ENCODE measurements around the gene ZNF57.
A peak's percentile ranks its signal among the peaks of the same experiment; 100 is the strongest.
"Not testable (repeated sequence)": the region's sequence is repeated elsewhere in the genome, so short reads cannot be mapped to it uniquely, and the experiment has no call there.

ZNF57 gene

DNA sequence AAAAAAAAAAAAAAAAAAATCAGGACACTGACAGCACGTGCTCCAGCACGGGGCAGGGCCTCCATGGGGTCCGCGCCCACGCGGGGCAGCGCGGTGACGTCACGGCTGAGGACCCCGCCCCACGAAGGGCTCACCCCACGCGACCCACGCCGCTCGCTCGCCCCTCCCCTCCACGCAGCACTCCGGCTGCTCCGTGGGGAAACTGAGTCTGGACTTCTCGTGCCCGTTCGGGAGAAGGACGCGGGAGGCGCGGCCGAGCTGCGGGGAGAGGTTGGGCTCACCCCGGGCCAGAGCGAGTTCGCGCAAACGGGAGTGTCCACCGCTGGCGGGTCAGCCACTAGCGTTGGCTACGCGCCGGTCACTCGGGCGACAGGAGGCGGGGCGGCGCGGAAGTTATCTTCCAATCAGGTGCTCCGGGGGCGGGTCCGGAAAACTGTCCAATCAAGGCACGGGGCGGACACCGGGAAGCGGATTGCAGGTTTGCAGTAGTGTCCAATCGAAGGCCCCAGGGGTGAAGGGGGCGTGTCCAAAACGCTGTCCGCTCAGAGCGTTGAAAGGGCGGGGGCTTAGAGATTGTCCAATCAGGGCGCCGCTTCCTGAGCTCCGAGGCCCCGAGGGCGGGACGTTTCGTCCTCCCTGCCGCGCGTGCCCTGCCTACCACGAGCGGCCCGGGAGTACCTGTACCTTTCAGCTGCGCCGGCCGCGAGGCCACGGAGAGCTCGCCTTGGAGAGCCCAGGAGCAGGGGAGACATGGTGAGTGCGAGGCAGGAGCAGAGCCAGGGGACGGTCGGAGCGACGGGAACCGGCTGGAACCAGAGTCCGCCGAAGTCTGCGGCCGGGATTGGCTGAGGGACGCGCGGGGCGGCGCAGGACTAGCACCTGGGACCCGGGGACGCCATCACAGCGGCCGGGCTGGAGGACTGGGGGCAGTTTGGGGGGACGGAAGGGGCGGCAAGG lies at the start of gene ZNF57:
Gene ZNF57 (plus strand): TSS at position 633 of the 957 bp plus-strand sequence. CDS start 118 bp downstream, at position 751.
- Mint-ChIP-seq H3K4me3 (peak within 1 kb of the TSS; percentile 94), H3K27me3 (ENCODE audit: low read depth) (no peaks in the 10 kb centered on the region), H3K36me3 (ENCODE audit: low read depth) (peaks cover 5% of the 10 kb centered on the region), H3K27ac (peak within 1 kb of the TSS; percentile 84), H3K9me3 (peaks cover 21% of the 10 kb centered on the region), H3K4me1 (ENCODE audit: low read depth) (peaks cover 8% of the 10 kb centered on the region)

DNA sequence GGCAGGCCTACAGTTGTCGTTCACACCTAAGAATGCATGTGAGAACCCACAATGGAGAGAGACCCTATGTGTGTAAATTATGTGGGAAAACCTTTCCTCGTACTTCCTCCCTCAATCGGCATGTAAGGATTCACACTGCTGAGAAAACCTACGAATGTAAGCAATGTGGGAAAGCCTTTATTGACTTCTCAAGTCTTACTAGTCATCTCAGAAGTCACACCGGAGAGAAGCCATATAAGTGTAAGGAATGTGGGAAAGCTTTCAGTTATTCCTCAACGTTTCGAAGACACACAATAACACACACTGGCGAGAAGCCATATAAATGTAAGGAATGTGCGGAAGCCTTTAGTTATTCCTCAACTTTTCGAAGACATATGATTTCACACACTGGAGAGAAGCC lies 48.1 kb upstream of the ZNF57 start:
- H3K27ac Mint-ChIP-seq: no peak overlapping the region
- H3K4me3 Mint-ChIP-seq: no peak overlapping the region
- peaks cover 33% of the 10 kb centered on the region for H3K36me3 Mint-ChIP-seq (ENCODE audit: low read depth)
- peaks cover 63% of the 10 kb centered on the region for H3K9me3 Mint-ChIP-seq
- H3K4me1 Mint-ChIP-seq (ENCODE audit: low read depth): peaks cover 2% of the 10 kb centered on the region
- no peaks in the 10 kb centered on the region for H3K27me3 Mint-ChIP-seq (ENCODE audit: low read depth)

DNA sequence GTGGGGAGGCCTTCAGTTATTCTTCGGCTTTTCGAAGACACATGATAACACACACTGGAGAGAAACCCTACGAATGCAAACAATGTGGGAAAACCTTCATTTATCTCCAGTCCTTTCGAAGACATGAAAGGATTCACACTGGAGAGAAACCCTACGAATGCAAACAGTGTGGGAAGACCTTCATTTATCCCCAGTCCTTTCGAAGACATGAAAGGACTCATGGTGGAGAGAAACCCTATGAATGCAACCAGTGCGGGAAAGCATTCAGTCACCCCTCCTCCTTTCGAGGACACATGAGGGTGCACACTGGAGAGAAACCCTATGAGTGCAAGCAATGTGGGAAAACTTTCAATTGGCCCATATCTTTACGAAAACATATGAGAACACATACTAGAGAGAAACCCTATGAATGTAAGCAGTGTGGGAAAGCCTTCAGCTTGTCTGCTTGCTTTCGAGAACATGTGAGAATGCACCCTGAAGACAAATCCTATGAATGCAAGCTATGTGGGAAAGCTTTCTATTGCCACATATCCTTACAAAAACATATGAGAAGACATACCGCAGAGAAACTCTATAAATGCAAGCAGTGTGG lies 47.6 kb upstream of the ZNF57 start:
- no peak overlapping the region for H3K4me3 Mint-ChIP-seq
- H3K27ac Mint-ChIP-seq: no peak overlapping the region
- H3K27me3 Mint-ChIP-seq (ENCODE audit: low read depth): no peaks in the 10 kb centered on the region
- peaks cover 2% of the 10 kb centered on the region for H3K4me1 Mint-ChIP-seq (ENCODE audit: low read depth)
- peaks cover 60% of the 10 kb centered on the region for H3K9me3 Mint-ChIP-seq
- H3K36me3 Mint-ChIP-seq (ENCODE audit: low read depth): peaks cover 33% of the 10 kb centered on the region

DNA sequence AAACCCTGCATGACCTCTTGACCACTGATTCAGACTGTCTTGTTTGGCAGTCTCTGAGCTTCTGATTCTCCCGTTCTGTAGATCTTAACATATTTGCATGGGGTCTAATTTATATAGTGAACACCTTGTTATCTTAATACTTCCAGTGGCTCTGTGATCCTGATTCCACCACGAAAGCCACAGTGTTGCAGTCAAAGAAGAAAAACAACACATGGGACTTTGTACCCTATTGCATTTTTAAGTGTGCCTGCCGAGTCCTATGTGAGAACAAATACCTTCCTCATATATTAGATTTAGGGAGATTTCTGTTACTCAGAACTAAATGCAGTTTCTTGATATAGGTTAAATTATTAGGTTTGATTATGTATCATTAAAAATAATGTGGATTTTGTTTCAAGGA lies 45.9 kb upstream of the ZNF57 start:
- Mint-ChIP-seq H3K27ac (no peak overlapping the region), H3K4me1 (ENCODE audit: low read depth) (peaks cover 2% of the 10 kb centered on the region), H3K27me3 (ENCODE audit: low read depth) (no peaks in the 10 kb centered on the region), H3K36me3 (ENCODE audit: low read depth) (peaks cover 32% of the 10 kb centered on the region), H3K9me3 (peaks cover 71% of the 10 kb centered on the region), H3K4me3 (no peak overlapping the region)

DNA sequence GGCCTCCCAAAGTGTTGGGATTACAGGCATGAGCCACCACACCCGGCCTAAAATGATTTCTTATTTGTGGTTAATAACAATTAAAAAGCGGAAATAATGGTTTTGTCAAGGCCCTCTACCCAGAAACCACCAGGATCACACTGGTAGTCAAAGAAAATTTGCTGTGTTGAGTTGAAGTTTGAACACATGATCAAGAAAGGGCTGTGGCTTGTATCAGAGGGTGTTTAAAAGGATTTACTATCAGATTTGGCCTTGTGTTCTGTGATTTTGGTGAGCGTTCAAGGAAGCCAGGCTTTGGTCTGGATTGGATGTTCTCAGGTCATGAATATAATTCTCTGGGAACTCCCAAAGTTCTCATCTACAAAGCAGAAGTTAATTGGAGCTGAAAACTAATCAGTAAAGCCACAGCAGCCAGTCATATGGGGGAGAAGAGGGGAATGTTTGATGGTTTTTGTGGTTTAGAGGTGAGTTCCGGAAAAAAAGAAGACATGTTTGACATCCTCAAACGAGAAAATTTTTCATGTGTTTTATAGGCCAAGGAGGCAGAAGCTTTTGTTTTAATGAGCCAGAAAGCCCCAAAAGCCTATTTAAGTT lies 44.2 kb upstream of the ZNF57 start:
- no peak overlapping the region for H3K27ac Mint-ChIP-seq
- H3K36me3 Mint-ChIP-seq (ENCODE audit: low read depth): peaks cover 19% of the 10 kb centered on the region
- no peak overlapping the region for H3K4me3 Mint-ChIP-seq
- H3K9me3 Mint-ChIP-seq: peaks cover 63% of the 10 kb centered on the region
- peaks cover 2% of the 10 kb centered on the region for H3K4me1 Mint-ChIP-seq (ENCODE audit: low read depth)
- no peaks in the 10 kb centered on the region for H3K27me3 Mint-ChIP-seq (ENCODE audit: low read depth)

DNA sequence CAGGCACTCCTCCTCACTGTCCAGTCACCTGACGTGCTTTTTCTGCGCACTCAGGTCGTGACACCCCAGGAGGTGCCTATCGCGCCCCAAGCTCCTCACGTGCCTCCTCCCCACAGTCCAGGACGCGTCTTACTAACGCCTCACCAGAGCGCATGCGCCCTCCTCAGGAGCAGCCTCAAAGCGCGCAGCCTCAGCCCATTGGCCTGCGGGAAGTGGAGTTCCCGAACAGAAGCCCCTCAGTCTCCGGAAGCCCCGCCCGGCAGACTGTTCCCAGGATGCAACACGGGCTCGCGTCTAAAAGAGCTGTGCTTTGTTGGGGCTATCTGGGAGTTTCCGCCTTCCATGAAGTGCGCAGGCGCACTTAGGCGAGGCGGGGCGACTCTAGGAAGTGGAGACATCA lies 41.9 kb upstream of the ZNF57 start:
- H3K27me3 Mint-ChIP-seq (ENCODE audit: low read depth): no peaks in the 10 kb centered on the region
- no peak overlapping the region for H3K4me3 Mint-ChIP-seq
- H3K9me3 Mint-ChIP-seq: peaks cover 58% of the 10 kb centered on the region
- no peak overlapping the region for H3K27ac Mint-ChIP-seq
- peaks cover 2% of the 10 kb centered on the region for H3K4me1 Mint-ChIP-seq (ENCODE audit: low read depth)
- H3K36me3 Mint-ChIP-seq (ENCODE audit: low read depth): peaks cover 6% of the 10 kb centered on the region

DNA sequence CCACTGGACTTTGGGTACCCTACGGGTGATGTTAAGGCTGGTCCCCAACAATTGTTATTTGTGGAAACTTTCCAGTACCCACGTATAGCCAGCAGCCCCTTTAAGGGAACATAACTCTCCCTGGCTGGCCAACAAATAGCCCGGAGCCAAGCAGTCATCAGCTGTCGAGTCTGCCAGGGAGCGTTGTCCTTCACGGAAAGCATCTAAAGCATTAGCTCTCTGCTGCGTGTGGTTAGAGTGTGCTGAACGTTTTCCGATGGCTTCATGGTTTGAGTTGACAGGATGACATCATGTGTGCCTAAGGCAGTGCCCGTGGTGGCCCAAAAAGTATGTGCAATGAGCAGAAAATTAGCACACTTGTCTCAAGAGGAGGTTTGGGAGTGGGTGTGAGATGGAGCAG lies 36.9 kb upstream of the ZNF57 start:
- Mint-ChIP-seq H3K4me1 (ENCODE audit: low read depth) (no peaks in the 10 kb centered on the region), H3K4me3 (no peak overlapping the region), H3K36me3 (ENCODE audit: low read depth) (peaks cover 2% of the 10 kb centered on the region), H3K27me3 (ENCODE audit: low read depth) (no peaks in the 10 kb centered on the region), H3K9me3 (peaks cover 50% of the 10 kb centered on the region), H3K27ac (no peak overlapping the region)

GRCh38 chr19:2865334-2866100 lies 35.2 kb upstream of the ZNF57 start:
- H3K36me3 Mint-ChIP-seq (ENCODE audit: low read depth): peaks cover 2% of the 10 kb centered on the region
- no peak overlapping the region for H3K4me3 Mint-ChIP-seq

DNA sequence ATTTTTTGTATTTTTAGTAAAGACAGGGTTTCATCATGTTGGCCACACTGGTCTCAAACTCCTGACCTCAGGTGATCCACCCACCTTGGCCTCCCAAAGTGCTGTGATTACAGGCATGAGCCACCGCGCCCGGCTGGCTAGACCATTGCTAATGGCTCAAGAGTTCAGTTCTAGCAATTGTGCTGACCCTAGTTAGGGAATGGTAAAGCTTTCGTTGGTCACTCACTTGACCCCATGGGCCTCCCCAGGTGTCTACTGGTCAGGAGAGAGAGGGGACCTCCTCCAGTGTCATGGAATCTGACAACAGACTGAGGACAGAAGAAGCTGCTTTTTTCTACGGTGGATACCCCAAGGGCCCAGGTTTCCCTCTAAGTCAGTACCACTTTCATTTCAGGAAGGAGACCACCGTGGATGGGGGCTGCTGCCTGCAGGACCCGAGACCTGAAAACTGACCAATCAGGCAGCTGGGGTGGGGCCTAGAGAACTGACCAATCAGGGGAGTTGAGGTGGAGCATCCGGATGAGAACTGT lies 34.2 kb upstream of the ZNF57 start:
- no peak overlapping the region for H3K27ac Mint-ChIP-seq
- no peak overlapping the region for H3K4me3 Mint-ChIP-seq
- H3K9me3 Mint-ChIP-seq: peaks cover 50% of the 10 kb centered on the region
- H3K4me1 Mint-ChIP-seq (ENCODE audit: low read depth): no peaks in the 10 kb centered on the region
- no peaks in the 10 kb centered on the region for H3K27me3 Mint-ChIP-seq (ENCODE audit: low read depth)
- peaks cover 2% of the 10 kb centered on the region for H3K36me3 Mint-ChIP-seq (ENCODE audit: low read depth)

More at GRCh38 chr19:2865334-2866100, 35.2 kb upstream of the ZNF57 start:
- H3K9me3 Mint-ChIP-seq: peaks cover 47% of the 10 kb centered on the region
- H3K4me1 Mint-ChIP-seq (ENCODE audit: low read depth): no peaks in the 10 kb centered on the region
- H3K27me3 Mint-ChIP-seq (ENCODE audit: low read depth): no peaks in the 10 kb centered on the region
- H3K27ac Mint-ChIP-seq: no peak overlapping the region

DNA sequence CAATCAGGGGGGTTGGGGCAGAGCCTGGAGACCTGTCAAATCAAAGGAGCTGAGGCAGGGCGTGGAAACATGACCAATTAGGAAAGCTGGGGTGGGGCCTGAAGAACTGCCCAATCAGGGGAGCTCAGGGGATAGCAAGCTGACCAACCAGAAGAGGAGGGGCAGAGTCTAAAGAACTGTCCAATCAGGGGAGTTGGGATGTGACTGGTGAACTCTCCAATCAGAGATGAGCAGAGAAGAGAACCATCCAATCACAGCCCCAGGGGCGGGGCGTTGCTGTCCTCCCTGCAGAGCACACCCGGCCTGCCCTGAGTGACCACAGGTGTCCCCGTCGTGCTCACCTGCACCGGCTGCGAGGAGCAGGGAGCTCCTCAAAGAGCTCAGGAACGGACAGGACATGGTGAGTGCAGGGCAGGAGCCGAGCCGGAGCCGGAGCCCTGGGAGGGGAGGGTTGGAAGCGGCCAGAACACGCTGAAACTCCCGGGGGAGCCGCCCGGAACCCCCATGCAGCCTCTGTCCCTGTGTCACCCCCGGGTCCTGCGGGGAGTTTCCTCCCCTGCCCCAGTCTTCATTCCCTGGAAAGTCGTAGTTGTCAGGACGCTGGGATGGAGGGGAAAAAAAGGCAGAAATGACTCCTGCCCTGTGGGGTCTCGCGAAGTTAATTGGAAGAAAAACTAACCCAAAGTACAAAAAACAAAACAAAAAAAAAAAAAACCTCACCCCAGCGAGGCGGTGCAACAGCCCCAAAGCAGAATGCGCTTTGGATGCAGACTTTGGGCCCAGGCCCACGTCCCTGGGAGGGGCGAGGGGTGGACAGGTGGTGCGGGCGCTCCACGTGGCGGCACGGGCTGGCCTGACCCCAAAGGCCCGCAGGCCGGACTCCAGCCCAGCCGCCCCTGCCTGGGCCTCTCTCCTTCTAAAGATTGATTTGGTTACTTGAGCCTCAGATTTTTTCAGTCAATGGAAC lies 33.4 kb upstream of the ZNF57 start, which contains the start of gene ZNF556:
Gene ZNF556 (plus strand): TSS at position 311 of the 967 bp plus-strand sequence. CDS start 87 bp downstream, at position 398.
- Mint-ChIP-seq H3K4me1 (ENCODE audit: low read depth) (no peaks in the 10 kb centered on the region), H3K27ac (no peak within 1 kb of the TSS), H3K36me3 (ENCODE audit: low read depth) (peaks cover 2% of the 10 kb centered on the region), H3K4me3 (no peak within 1 kb of the TSS), H3K9me3 (peaks cover 49% of the 10 kb centered on the region), H3K27me3 (ENCODE audit: low read depth) (no peaks in the 10 kb centered on the region)

DNA sequence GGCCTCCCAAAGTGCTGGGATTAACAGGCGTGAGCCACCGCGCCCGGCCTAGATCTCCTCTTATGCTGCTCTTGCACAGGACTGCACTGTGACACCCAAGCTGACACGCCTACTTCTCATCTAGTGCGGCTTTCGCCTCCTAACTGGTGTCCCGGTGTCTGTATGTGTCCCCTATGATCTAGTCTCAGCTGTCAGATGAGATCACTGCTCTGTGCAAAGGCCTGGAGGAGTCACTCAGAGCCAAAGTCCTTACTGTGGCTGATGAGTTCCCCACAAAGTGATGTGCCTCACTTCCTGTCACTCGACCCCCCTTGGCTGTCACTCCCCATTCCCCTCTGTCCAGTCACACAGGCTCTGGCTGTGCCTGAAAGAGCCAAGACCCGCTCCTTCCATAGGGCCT lies 31.1 kb upstream of the ZNF57 start:
- H3K27ac Mint-ChIP-seq: no peak overlapping the region
- H3K9me3 Mint-ChIP-seq: peaks cover 35% of the 10 kb centered on the region
- no peaks in the 10 kb centered on the region for H3K4me1 Mint-ChIP-seq (ENCODE audit: low read depth)
- H3K4me3 Mint-ChIP-seq: no peak overlapping the region
- peaks cover 2% of the 10 kb centered on the region for H3K36me3 Mint-ChIP-seq (ENCODE audit: low read depth)
- H3K27me3 Mint-ChIP-seq (ENCODE audit: low read depth): no peaks in the 10 kb centered on the region

DNA sequence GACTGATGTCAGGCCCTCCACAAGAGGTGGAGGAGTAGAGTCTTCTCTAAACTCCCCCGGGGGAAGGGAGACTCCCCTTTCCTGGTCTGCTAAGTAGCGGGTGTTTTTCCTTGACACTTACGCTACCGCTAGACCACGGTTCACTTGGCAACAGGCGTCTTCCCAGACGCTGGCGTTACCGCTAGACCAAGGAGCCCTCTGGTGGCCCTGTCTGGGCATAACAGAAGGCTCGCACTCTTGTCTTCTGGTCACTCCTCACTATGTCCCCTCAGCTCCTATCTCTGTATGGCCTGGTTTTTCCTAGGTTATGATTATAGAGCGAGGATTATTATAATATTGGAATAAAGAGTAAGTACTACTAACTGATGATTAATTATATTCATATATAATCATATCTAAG lies 28.6 kb upstream of the ZNF57 start:
- H3K27me3 Mint-ChIP-seq (ENCODE audit: low read depth); H3K36me3 Mint-ChIP-seq (ENCODE audit: low read depth); H3K27ac Mint-ChIP-seq; H3K4me1 Mint-ChIP-seq (ENCODE audit: low read depth); H3K4me3 Mint-ChIP-seq: not testable (repeated sequence)
- peaks cover 30% of the 10 kb centered on the region for H3K9me3 Mint-ChIP-seq
